GM18909 (cell line): ENCODE results near the gene RNASEH2B.

Source experiments
- ATAC-seq: cut with Tn5 transposase; IDR thresholded peaks from one replicate; pipeline ENCODE4 v1.9.1; 2021; ENCODE audit warnings: mild to moderate bottlenecking; ENCODE audit not compliant: unreplicated experiment, poor library complexity

Gene RNASEH2B

DNA sequence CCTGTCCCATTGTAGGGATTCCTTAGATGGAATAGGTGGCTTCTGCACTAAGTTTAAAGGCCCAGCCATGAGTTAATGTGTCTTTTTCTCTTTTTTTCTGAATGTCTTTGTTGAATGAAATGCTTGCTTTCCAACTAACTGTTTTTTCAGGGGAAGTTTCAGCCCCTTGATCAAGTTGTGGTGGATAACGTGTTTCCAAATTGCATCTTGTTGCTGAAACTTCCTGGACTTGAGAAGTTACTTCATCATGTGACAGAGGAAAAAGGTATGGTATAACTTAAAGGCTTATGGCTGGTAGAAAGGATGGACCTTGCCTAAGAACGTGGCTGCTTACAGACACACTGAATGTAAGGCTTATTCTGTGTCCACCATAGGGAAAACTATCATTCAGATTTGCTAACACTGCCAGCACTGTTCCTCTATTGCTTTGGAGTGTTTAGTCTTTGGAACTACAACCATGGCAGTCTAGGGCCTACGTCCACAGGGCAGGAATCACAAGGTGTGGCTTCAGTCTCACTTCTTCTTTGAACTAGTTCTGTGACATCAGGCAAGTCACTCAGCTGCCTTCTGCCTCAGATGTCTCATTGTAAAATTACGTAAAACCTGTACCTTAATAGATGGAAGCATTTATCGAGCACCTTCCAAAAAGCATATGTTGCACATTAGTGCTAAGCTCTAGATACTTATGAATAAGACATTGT is 25.3 kb downstream of the RNASEH2B start:
- ATAC-seq = no peak

DNA sequence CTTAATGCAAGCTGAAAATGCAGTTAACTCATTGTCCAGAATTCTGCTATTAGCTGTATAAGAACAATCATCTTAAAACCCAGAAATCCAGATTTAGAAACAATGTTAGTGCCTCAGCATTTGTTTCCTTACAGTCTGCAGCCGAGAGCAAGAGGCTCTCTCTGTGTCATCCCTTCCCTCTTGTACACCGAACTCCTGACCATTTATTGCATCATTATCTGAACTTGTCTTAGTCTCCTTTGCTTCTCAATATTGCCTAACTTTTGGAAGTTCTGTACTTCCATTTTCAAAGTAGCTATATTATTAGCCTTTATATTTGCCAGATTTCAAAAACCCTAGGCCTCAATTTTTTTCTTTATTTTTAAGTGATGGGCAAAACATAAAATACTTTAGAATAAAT is 27.1 kb downstream of the RNASEH2B start:
- no peak for ATAC-seq

DNA sequence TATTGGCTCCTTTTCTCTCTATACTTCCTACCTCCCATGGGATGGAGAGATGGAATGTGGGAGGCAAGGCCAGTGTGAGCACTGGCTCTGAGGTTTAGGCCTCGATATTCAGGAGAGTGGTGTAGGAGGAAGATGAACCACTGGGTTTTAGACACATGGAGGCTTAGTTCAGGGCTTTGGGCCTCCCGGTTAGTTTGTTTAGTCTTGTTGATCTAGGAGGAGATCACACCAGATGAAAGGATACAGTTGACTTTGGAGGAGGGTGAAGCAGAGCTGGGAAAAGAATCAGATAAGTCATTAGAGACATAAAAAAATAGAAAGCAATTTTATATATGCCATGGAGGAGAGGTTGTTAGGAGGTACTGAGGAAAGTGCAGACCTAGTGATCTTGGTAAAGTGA is 30.9 kb downstream of the RNASEH2B start:
- no peak for ATAC-seq

DNA sequence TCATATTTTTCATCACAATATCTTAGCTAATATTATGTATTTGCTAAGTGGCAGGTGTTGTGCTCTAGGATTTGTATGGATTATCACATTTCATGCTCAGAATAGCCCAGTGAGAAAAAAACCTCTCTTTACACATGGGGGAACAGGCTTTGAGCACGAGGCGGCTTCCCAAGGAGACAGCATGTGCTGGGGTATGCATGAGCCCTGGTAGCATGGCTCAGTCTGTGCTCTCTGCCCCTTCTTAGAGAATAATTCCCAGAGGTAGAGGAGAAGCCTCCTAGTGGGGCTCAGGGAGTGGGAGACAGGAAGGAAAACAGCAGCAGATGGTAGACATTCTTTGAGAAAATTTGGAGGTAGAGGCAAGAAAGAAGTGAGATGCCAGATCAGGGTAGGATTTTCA is 31.6 kb downstream of the RNASEH2B start:
- ATAC-seq = no peak

DNA sequence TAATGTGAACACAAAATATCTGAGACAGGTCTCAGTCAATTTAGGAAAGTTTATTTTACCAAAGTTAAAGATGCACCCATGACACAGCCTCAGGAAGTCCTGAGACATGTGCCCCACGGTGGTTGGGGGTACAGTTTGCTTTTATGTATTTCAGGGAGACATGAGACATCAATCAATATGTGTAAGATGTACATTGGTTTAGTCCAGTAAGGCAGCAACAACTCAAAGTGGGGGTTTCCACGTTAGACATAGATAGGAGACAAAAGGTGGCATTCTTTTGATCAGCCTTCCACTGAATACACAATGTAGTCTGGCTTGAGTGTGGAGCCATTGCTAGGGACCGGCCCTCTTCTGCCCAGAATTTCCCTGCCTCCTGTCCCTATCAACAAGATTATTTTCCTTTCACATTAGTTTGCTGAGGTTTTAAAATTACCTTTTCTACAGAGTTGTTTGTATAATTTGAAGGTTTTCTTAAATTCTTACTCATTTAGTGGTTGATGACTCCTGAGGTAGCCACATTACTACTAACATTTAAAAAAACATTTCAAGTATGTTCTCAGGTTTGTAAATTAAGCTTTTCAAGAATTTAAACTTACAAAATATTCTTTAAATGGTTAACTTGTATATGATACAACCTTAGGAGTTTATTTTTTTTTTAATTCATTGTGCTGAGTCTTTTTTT is 33.2 kb downstream of the RNASEH2B start:
- no peak for ATAC-seq

DNA sequence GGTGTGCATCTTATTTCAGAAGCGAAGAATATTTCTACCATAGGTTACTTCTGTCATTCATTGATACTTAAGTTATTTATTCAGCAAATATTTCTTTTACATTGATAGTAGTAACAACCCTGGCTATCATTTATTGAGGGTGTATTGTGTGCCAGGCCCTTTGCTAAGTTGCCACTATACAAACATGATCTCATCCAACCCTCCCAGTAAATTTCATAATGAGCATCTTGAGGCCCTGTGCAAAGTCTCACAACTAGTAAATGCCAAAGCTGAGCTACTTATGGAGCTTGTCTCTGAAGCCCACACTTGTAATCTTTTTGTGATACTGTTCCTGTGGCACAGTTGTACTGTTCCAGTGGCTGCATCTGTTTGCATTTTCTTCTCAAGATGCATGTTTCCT is 36.1 kb downstream of the RNASEH2B start:
- no peak for ATAC-seq

DNA sequence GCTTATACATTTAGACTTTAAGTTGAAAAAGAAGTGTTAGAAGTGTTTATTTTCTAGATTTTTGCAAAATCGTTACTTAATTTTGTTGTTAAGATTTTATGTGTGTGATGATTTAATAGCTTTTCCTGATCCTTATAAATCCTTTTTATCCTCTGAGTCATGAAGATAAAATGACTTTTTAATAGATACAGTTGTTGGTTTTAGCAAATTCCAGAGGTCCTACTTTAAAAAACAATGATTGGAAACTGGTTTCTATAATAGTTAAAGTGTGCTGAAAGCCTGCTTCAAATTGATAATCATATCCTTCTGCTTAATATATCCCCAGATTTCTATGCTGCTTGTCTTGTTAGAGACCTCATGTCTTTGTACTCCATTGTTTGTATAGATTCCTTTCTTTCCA is 39.0 kb downstream of the RNASEH2B start:
- no peak for ATAC-seq

DNA sequence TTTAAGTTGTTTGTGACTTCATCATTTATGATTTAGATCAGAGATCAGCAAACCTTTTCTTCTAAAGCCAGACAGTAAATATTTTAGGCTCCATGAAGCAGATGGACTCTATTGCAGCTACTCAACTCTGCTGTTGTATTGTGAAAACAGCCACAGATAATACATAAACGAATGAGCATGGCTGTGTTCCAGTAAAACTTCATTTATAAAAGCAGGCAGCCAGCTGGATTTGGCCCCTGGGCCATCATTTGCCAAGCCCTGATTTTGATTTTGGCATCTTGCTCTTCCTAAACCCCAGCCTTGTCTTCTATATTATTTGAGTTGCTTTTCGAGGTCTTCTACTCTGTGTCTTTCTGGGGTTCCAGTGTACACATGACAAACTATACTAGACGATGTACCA is 41.3 kb downstream of the RNASEH2B start:
- no peak for ATAC-seq

DNA sequence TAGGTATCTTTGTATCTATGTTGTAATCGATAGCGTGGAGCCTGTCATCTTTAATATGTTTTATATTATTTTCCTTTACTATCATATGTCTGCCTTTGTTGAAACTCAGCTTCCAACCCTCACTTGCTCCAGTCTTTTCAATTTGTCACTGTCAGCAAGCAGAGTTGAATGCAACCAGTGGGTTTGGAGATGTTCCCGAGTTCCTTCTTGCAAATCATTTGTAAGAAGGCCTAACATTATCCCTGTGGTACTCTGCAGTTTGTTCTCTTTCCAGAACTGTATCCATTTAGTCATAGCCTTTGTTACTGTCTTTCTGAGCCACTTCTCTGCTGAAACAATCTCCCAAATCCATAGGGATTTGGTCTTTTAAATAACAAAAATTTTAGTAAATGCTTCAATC is 41.8 kb downstream of the RNASEH2B start:
- no peak for ATAC-seq

DNA sequence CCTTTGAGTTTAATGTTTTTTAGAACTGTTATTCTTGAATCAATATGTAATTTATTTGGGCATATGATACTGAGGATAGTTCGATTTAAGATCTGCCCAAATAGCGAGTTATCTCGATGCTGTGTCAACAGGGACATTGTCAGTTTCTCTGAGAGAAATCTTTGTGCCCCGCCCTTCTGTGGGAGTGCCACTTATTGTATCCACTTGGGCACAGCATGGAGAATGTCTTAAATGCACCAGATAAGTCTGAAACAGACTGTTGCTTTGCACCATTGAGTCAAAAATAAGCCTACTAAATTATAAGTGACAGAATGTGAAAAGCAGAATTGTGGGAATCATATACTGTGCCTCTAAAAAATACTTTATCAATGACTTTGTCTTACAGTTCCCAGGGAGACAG is 45.6 kb downstream of the RNASEH2B start:
- ATAC-seq = no peak

DNA sequence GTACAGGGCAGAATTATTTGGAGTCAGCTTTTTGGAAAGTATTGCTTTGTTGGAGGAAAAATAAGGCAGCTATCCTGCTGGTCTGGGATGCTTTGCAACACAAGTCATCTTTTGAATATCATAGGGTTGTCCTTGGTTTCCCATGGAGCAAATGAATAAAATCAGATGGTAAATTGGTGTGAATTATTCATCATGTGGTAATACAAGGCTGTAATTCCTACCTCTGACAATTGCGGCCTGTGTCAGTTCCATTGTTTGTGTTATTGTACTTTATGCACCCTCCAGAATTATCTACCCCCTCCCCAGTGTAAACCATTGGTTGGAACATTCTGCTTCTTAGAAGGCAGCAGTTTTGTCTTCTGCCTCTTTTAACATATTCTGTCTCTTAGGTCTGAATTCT is 46.2 kb downstream of the RNASEH2B start:
- ATAC-seq = no peak

DNA sequence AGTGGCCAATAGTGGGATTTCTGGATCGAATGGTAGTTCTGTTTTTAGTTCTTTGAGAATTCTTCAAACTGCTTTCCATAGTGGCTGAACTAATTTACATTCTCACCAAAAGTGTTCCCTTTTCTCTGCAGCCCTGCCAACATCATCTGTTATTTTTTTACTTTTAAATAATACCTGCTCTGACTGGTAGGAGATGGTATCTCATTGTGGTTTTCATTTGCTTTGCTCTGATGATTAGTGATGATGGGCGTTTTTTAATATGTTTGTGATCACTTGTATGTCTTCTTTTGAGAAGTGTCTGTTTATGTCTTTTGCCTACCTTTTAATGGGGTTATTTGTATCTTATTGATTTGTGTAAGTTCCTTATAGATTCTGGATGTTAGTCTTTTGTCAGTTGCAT is 48.0 kb downstream of the RNASEH2B start:
- no peak for ATAC-seq

DNA sequence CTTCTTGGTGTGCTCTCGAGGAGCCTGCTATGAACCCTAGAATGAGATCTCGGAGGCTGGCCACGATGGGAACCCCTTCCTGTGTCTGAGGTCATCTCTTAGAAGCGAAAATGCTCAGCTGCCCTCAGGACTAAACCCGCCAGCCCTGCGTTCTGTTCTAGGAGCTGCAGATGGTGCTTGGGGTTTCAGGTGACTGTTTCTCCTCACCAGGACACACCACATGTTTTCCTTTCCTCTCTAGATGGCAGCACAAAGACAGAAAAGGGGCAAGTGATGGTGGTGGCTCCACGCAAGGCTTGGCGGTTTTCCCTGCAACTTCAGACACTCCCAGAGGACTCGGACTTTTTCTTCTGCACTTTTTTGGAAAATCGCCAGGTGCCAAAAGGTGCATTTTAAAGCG is 60.1 kb downstream of the RNASEH2B start:
- no peak for ATAC-seq

DNA sequence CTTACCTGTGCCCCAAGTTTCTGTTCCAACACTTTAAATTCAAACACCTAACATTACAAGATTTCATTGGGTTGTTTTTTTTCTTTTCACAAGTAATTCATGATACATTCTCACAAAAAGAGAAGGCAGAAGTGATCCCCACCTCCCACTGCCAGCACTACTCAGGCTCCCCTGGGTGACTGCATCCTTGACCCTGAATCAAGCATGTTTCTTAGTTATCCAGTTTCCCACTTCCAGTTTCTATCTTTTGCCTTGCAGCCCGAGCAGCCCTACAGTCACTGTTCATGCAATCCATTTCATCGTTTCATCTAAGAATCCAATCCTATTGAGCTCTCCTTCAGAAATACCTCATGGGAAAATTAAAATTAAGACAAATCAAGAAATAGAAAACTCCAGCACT is 61.4 kb downstream of the RNASEH2B start:
- ATAC-seq = no peak

DNA sequence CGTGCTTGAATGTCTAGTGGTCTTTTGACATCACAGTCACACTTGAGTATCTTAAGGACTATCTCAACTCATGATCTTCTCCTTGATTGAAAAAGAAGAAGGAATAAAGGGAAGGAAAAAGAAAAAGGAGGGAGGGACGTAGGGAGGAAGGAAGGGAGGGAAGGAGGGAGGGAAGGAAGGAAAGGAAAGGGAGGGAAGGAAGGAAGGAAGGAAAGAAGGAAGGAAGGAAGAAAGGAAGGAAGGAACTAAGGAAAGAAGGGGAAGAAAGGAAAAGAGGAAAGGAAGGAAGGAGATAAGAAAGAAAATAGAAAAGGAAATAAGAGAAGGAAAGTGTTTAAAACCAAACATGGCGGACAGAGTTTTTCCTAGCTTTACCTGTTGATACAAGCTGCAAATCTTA is 64.7 kb downstream of the RNASEH2B start:
- no peak for ATAC-seq

DNA sequence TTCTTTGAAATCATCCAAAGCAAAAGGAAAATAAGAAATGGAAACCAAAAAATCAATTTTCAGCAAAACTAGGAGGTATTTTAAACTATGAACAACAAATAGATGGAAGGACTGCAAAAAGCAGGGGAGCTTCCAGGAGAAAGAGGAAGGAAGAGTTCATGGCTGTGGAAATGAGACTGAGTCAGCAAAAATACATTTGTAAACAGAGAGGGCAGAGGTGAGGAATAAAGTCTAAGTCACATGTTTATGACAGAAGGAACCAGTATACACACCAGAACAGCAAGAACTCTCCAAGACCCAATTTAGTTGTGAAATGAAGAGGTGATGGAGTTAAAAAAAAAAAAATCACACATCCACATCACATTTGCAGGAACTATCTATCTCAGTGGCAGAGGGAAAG is 69.6 kb downstream of the RNASEH2B start:
- ATAC-seq = no peak

DNA sequence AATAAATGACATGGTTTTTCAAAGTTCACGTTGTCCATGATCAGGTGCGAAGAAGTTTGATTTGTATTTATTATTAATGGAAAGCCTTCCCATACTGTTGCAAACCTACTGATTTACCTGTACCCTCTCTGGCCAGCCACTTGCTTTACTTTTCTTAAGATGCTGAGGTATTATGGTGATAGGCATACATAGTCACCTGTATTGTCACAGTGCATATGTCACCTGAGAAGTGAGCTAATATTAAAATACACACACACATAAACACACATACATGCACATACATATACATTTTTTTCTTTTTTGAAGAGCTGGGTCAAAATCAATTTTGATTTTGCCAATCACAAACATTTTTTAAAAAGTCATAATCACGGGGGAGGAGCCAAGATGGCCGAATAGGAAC is 72.1 kb downstream of the RNASEH2B start:
- no peak for ATAC-seq

DNA sequence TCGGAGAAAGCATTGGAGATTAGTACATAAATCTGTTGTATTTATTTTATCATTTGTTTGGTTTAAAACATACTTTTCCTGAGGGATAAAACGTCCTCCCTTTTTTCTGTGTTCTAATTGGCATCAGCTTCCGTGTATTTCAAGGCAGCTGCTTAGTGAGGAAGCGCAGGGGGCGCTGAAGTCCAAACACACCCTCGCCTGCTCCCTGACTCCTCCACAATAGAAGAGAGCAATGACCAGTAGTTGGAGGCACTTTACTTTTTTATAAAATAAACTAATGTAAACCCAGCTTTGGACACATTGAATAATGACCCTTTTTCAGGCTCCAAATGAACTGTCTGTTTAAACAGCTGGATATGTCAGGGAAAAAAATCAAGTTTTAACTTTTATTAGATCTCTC is 79.9 kb downstream of the RNASEH2B start:
- no peak for ATAC-seq

DNA sequence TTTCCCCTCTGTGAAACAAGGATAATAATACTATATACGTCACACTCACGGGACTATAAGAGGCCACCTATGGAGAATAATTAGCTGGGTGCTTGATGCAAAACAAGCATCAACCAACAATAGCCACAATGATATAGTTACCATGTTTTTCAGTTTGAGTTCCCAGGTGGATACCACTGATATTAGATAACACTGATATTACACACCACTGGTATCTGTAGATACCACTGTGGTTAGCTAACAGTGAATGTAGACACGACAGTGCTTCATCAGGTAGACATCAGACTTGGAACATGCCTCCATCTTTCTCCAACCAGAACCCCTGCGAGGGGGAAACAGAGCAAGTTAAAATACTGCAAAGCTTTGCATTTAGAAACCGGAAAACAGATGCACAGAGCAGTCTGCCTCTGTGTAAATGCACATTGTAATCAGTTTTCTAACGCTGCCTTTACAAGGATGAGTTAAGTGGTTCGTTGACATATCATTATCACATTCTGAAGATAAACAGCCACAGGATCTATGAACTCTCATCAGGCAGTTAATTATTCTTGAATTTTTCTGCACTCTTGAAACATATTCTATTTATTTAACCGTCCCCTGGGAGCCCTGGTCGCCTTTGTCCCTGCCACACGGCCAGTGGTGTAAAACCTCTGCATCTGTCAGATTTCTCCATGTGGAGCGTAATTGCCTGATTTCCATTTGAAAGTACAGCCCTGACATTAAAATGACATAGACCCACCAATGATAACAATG is 80.7 kb downstream of the RNASEH2B start:
- no peak for ATAC-seq

DNA sequence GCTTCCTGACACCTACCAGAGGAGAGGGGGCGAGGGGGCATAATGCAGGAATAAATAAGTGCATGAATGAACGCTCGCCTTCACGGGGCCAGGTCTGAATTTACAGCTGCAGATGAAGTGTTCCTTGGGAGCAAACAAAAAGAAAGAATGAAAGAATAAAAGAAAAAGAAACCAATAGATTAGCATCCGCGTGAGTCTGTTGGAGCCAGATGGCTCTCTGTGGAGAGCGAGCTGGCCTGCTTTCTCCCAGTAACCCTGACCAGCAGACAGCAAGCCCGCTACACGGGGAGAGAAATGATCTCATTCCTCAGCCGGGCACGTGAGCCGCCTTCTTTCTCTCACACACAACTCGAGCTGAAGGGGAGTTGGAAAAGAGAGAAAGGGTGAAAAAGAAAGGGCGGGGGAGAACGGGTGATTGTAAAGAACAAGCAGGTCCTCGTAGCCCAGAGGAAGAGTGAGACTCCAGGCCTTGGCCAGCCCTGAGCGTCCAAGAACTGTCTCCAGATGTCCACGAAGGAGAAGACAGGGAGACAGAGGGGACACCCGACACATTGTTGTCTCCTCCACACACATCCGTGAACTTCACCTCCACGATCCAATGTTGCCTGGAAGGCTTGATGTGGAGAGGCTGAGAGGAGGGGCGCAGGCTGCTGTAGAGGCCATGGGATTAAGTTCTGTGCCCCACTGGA is 81.4 kb downstream of the RNASEH2B start:
- ATAC-seq = no peak
